Keratinocyte (primary cell): Measurements from ENCODE around the gene MLX. TPM values are rescaled to one million over a fixed set of nuclear protein-coding genes. Genes with fewer than 3 reads are reported as not detected.
"Not testable (repeated sequence)": the region's sequence is repeated elsewhere in the genome, so short reads cannot be mapped to it uniquely, and the experiment has no call there.

Experiments used
- DNase-seq: peaks from one replicate; pipeline ENCODE4 v3.0.0-alpha.2; 2011; ENCODE audit warnings: low read depth, missing footprints, low spot score
- FAIRE-seq: peaks from 2 replicates; lab custom pipeline; 2011; peaks lifted over from hg19 to GRCh38; lab: Jason Lieb, UNC
- H2AFZ ChIP-seq: 2 replicates; pipeline ENCODE4 v1.6.0; 2012; ENCODE audit warnings: low read length, control low read depth, inconsistent platforms; ENCODE audit not compliant: control insufficient read depth
- H3K27ac ChIP-seq: 2 replicates; pipeline ENCODE4 v1.5.1; 2011; ENCODE audit warnings: low read length; ENCODE audit not compliant: control insufficient read depth, insufficient read depth
- H3K27me3 ChIP-seq: 3 replicates; pipeline ENCODE4 v1.6.0; 2011; ENCODE audit warnings: low read length; ENCODE audit not compliant: control insufficient read depth, insufficient read depth; ENCODE audit errors: extremely low read depth
- H3K36me3 ChIP-seq, 2 experiments: 2 replicates in 1 of 2; 3 replicates in 1 of 2; pipeline ENCODE4 v1.5.1; 2011; ENCODE audit warnings: low read length in 2 of 2, mild to moderate bottlenecking in 1 of 2; ENCODE audit not compliant: control insufficient read depth in 2 of 2, insufficient read depth in 2 of 2; ENCODE audit errors: extremely low read depth in 1 of 2
- H3K4me1 ChIP-seq: 3 replicates; pipeline ENCODE4 v1.5.1; 2011; ENCODE audit warnings: low read length; ENCODE audit not compliant: control insufficient read depth, insufficient read depth; ENCODE audit errors: extremely low read depth
- H3K4me2 ChIP-seq: 3 replicates; pipeline ENCODE4 v1.6.0; 2011; ENCODE audit warnings: low read depth, low read length; ENCODE audit not compliant: control insufficient read depth, insufficient read depth; ENCODE audit errors: extremely low read depth
- H3K4me3 ChIP-seq, 3 experiments: fragments of 200-600 bp in 1 of 3; sonication (generic) in 1 of 3; 2 replicates in 2 of 3; 3 replicates in 1 of 3; pipeline ENCODE4 v1.5.1; 2011 to 2016; ENCODE audit warnings: low read length in 3 of 3, mild to moderate bottlenecking in 3 of 3, control low read depth in 2 of 3, inconsistent platforms in 1 of 3, low read depth in 1 of 3, mixed read lengths in 1 of 3, mixed run types in 1 of 3, moderate library complexity in 1 of 3; ENCODE audit not compliant: control insufficient read depth in 2 of 3, insufficient read depth in 2 of 3; ENCODE audit errors: extremely low read depth in 1 of 3
- H3K79me2 ChIP-seq: 2 replicates; pipeline ENCODE4 v1.6.0; 2012; ENCODE audit warnings: low read length; ENCODE audit not compliant: control insufficient read depth, insufficient read depth
- H3K9ac ChIP-seq: 3 replicates; pipeline ENCODE4 v1.6.0; 2011; ENCODE audit warnings: low read length; ENCODE audit not compliant: control insufficient read depth, insufficient read depth; ENCODE audit errors: extremely low read depth
- H3K9me1 ChIP-seq: 3 replicates; pipeline ENCODE4 v1.6.0; 2011; ENCODE audit warnings: low read length; ENCODE audit not compliant: control insufficient read depth, insufficient read depth; ENCODE audit errors: extremely low read depth
- H3K9me3 ChIP-seq: 2 replicates; pipeline ENCODE4 v1.5.1; 2012; ENCODE audit warnings: low read depth, low read length; ENCODE audit not compliant: control insufficient read depth
- H4K20me1 ChIP-seq: 3 replicates; pipeline ENCODE4 v1.6.0; 2011; ENCODE audit warnings: low read length; ENCODE audit not compliant: control insufficient read depth, insufficient read depth; ENCODE audit errors: extremely low read depth
- CTCF ChIP-seq, 3 experiments: IDR thresholded peaks in 1 of 3; conservative IDR thresholded peaks in 1 of 3; optimal IDR thresholded peaks in 1 of 3; 2 replicates in 2 of 3; 3 replicates in 1 of 3; pipeline versions ENCODE3 to v1.5.1; 2011; ENCODE audit warnings: low read length in 3 of 3, mild to moderate bottlenecking in 3 of 3, moderate library complexity in 2 of 3, control low read depth in 1 of 3, inconsistent platforms in 1 of 3; ENCODE audit not compliant: insufficient read depth in 2 of 3; ENCODE audit errors: extremely low read depth in 1 of 3
- EZH2 ChIP-seq: IDR thresholded peaks from one replicate; pipeline ENCODE4 v1.6.1; 2012; ENCODE audit warnings: inconsistent platforms, mild to moderate bottlenecking, low read length, moderate library complexity
- dilution Hi-C: fragments of 300-500 bp; cut with MboI; formaldehyde crosslinking; loops from one replicate; pipeline ENCODE4 v1.7.0; 2020; ENCODE audit warnings: low sequenced_read_pairs; ENCODE audit not compliant: extremely low pct_ligation_motif_present
- polyA plus RNA-seq, 5 experiments: library from polyadenylated mRNA; depleted of rRNA in 3 of 5; stranded (reverse) in 3 of 5; stranded (forward) in 1 of 5; unstranded in 1 of 5; fragments of >200 nt; gene quantifications; 1 replicate in 1 of 5; 2 replicates in 3 of 5; 3 replicates in 1 of 5; pipeline versions ENCODE4 v1.2.1 to v1.2.3, GENCODE V29; 2011 to 2012; ENCODE audit warnings: missing spikeins in 2 of 5, low read depth in 1 of 5, low replicate concordance in 1 of 5

The MLX gene
- polyA plus RNA-seq, 1 donor (not counting 4 experiments of a cell fraction or from before 2014, with no cell fraction given), result 39.2 TPM

DNA sequence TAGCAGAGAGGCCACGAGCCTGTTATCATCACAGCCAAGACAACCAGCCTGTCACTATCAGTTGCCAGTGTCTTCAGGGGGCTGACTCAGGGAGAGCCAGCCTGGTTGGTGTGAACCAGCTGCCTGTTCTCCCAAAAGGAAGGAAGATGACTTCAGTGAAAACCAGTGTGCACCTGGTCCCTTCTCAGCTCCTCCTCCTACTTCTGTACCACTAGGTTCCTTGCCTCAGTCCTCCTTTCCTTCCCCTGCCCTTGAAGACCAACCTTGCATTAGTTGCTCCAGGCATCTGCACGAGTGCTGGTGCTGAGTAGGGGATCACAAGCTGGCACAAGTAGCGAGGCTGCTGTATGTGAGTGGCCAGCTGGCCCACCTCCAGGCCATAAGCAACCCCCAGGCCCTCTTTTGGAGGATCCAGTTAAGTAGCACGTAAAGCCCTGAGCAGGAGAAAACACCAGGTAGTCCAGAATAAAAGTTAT lies 51.1 kb downstream of the MLX start:
- no peak for FAIRE-seq
- no peak overlapping the region for H3K4me2 ChIP-seq
- H3K9me1 ChIP-seq, result peaks cover 2% of the 10 kb centered on the region
- H4K20me1 ChIP-seq, result no peaks in the 10 kb centered on the region
- H3K27me3 ChIP-seq, result no peaks in the 10 kb centered on the region
- H3K36me3 ChIP-seq, result peaks cover 18 to 20% of the 10 kb centered on the region in 2 experiments
- H3K4me1 ChIP-seq, result peaks cover 13% of the 10 kb centered on the region
- TF ChIP-seq CTCF (optimal IDR thresholded peaks at IDR 0.05 in 1 of 3, IDR thresholded peaks at IDR 0.05 in 1 of 3, conservative IDR thresholded peaks at IDR 0.05 in 1 of 3; ENCODE audit: extremely low read depth in 1 of 3, insufficient read depth in 2 of 3, low read length in 3 of 3) (no peak), EZH2 (no peak)
- dilution Hi-C loops, result no loop called here
- no peak overlapping the region for H3K4me3 ChIP-seq
- no peak overlapping the region for H3K27ac ChIP-seq
- H3K9ac ChIP-seq, result no peak overlapping the region
- H2AFZ ChIP-seq, result no peak overlapping the region
- DNase-seq, result no peak
- H3K79me2 ChIP-seq, result no peaks in the 10 kb centered on the region
- no peaks in the 10 kb centered on the region for H3K9me3 ChIP-seq

- H2AFZ ChIP-seq, result no peak overlapping the region
- no peaks in the 10 kb centered on the region for H3K27me3 ChIP-seq
- H3K4me1 ChIP-seq, result peaks cover 13% of the 10 kb centered on the region
- FAIRE-seq, result peak; percentile 29
- H4K20me1 ChIP-seq, result no peaks in the 10 kb centered on the region
- no peak overlapping the region for H3K4me2 ChIP-seq
- TF ChIP-seq CTCF (optimal IDR thresholded peaks at IDR 0.05 in 1 of 3, IDR thresholded peaks at IDR 0.05 in 1 of 3, conservative IDR thresholded peaks at IDR 0.05 in 1 of 3; ENCODE audit: extremely low read depth in 1 of 3, insufficient read depth in 2 of 3, low read length in 3 of 3) (peak; percentile 32 to 65 (median 42)), EZH2 (no peak)
- H3K36me3 ChIP-seq, result peaks cover 15% of the 10 kb centered on the region in 2 experiments
- no peak for DNase-seq
- no peaks in the 10 kb centered on the region for H3K9me3 ChIP-seq
- H3K9ac ChIP-seq, result no peak overlapping the region
- H3K27ac ChIP-seq, result no peak overlapping the region
- H3K79me2 ChIP-seq, result no peaks in the 10 kb centered on the region
- H3K9me1 ChIP-seq, result peaks cover 2% of the 10 kb centered on the region
- dilution Hi-C loops, result no loop called here
- no peak overlapping the region for H3K4me3 ChIP-seq
Observed at GRCh38 chr17:42618442-42619150, 51.7 kb downstream of the MLX start.

GRCh38 chr17:42621987-42622386 lies 55.1 kb downstream of the MLX start:
- H3K9me1 ChIP-seq, dilution Hi-C loops, H3K4me3 ChIP-seq, H3K27me3 ChIP-seq, H3K27ac ChIP-seq, H3K79me2 ChIP-seq, H4K20me1 ChIP-seq, H3K9ac ChIP-seq, H3K36me3 ChIP-seq, FAIRE-seq, H3K4me2 ChIP-seq, H3K9me3 ChIP-seq, H2AFZ ChIP-seq, DNase-seq: not testable (repeated sequence)
- peaks cover 24% of the 10 kb centered on the region for H3K4me1 ChIP-seq
